Thymus (tissue), 11 donors: ENCODE measurements around the gene DCUN1D4. TPM values are rescaled to one million over a fixed set of nuclear protein-coding genes. Genes with fewer than 3 reads are reported as not detected.

Experiments used
- DNase-seq, 9 donors: peaks; one replicate each; pipeline ENCODE4 v3.0.0-alpha.2; 2013; ENCODE audit warnings: low spot score in 9 of 9, low read depth in 6 of 9, missing footprints in 1 of 9
- H3K27ac ChIP-seq, 2 donors: one replicate each; pipeline ENCODE4 v1.5.1; 2013; ENCODE audit warnings: control low read depth in 1 of 2, low read depth in 1 of 2, low read length in 1 of 2, mild to moderate bottlenecking in 1 of 2, moderate library complexity in 1 of 2
- H3K27me3 ChIP-seq, 2 donors: one replicate each; pipeline ENCODE4 v1.5.1; 2013; ENCODE audit warnings: low read length in 1 of 2; ENCODE audit not compliant: control insufficient read depth in 2 of 2, insufficient read depth in 1 of 2
- H3K36me3 ChIP-seq, 2 donors: one replicate each; pipeline ENCODE4 v1.5.1; 2013; ENCODE audit warnings: low read length in 1 of 2, mild to moderate bottlenecking in 1 of 2, moderate library complexity in 1 of 2; ENCODE audit not compliant: control insufficient read depth in 2 of 2, insufficient read depth in 2 of 2
- H3K4me1 ChIP-seq, 2 donors: one replicate each; pipeline ENCODE4 v1.5.1; 2013; ENCODE audit warnings: low read length in 2 of 2; ENCODE audit not compliant: control insufficient read depth in 2 of 2, insufficient read depth in 2 of 2
- H3K4me3 ChIP-seq, 2 donors: one replicate each; pipeline ENCODE4 v1.5.1; 2013; ENCODE audit warnings: low read length in 2 of 2, control low read depth in 1 of 2, mild to moderate bottlenecking in 1 of 2
- H3K9me3 ChIP-seq, 2 donors: one replicate each; pipeline ENCODE4 v1.5.1; 2013; ENCODE audit warnings: low read length in 1 of 2, mild to moderate bottlenecking in 1 of 2; ENCODE audit not compliant: control insufficient read depth in 2 of 2, insufficient read depth in 1 of 2
- WGBS: extraction: QIAGEN DNeasy Blood & Tissue Kit; methylation state at CpG from one replicate; pipeline ENCODE4 v1.1.7; 2013; 5-methylcytosine and 5-hydroxymethylcytosine counted together
- polyA plus RNA-seq: library from polyadenylated mRNA; stranded (reverse); fragments of 200-250 nt; gene quantifications from one replicate; pipeline ENCODE4 v1.2.3, GENCODE V29; 2013
- total RNA-seq: library from RNA; stranded (reverse); fragments of 120-200 nt; gene quantifications from one replicate; pipeline ENCODE4 v1.2.4, GENCODE V29; 2013
- donor health status: healthy.

DCUN1D4 gene
- total and polyA plus RNA-seq, 2 donors, result 17.0 to 24.1 TPM

GRCh38 chr4:51901363-51901762, 58.4 kb downstream of the DCUN1D4 start:
- no peaks in the 10 kb centered on the region for H3K9me3 ChIP-seq
- WGBS, result 94% methylated on average over 5 of the region's 5 CpGs
- H3K4me3 ChIP-seq, result no peak overlapping the region
- H3K4me1 ChIP-seq, result no peaks in the 10 kb centered on the region
- no peak overlapping the region for H3K27ac ChIP-seq
- DNase-seq, result no peak
- H3K36me3 ChIP-seq, result peaks cover 8 to 9% of the 10 kb centered on the region in 2 donors
- no peaks in the 10 kb centered on the region for H3K27me3 ChIP-seq

DNA sequence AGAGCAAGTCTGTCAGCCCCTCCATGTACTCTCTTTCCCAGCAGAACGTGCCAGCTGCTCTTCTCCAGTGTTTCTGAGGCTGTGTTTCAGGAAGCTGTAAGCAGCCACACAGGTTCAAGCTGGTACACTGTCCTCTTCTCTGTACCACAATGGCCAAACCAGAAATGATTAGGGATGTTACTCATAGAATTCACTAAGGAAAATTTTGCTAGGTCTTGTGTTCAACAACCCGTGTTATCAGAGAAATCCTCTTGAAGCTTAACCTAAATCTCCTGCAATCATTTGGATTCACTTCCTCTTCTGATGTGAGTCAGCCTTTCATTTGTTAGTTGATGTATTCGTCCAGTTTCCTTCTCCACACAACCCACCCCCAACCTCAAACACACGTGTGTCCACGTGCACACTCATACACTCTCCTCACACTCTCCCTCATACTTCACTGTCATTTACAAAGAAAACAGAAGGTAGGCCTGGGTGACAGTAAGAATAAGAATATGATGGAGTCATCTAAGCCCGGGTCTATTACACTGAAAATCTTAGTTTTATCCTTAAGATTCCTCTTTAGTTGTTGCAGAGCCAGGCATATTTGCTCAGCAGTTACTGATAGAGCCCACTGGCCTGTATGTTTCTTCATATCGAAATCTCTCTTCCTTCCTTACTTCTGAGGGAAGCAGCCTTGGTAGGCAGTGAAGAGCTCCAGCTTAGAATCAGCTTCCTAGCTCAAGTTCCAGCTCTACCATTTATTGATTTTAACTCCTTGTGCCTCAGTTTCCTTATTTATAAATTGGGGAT, 63.4 kb downstream of the DCUN1D4 start:
- Histone ChIP-seq H3K36me3 (peaks cover 7 to 10% of the 10 kb centered on the region in 2 donors), H3K27ac (no peak overlapping the region), H3K4me3 (no peak overlapping the region), H3K27me3 (no peaks in the 10 kb centered on the region), H3K9me3 (no peaks in the 10 kb centered on the region), H3K4me1 (no peaks in the 10 kb centered on the region)
- 42% methylated on average over 7 of the region's 7 CpGs for WGBS
- DNase-seq, result peak in 1 of 9 donors; percentile 1

DNA sequence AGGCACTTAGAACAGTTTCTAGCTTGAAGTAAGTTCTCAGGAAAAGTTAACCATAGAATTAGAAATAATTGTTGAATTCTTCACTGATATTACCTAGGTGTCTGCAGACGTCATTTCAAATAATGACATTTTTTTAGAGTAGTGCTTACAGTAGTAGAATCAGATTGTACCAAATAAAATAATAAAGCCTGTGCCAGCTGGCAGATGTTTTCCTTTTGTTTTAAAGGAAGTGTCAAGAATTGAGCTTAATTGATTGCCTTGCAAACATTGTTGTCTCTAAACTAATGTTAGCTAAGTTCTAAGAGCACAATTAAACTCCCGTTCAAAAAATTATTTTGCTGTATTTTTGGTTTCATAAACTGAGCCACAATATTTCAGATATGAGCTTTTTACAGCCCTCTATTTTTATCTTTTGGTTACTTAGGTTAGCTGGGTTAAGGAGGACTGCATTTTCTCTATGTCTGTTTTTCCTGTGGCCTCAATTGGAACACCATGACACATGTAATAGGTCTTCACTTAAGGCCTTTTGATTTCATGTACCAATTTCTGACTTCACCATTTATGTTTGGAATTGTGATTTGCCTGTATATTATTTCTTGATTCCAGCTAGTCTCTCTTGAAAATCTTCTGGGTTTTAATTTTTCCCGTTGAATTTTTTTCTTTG, 64.2 kb downstream of the DCUN1D4 start:
- Histone ChIP-seq H3K4me1 (no peaks in the 10 kb centered on the region), H3K27me3 (no peaks in the 10 kb centered on the region), H3K4me3 (no peak overlapping the region), H3K9me3 (no peaks in the 10 kb centered on the region), H3K36me3 (peaks cover 7 to 10% of the 10 kb centered on the region in 2 donors), H3K27ac (no peak overlapping the region)
- 73% methylated on average over 3 of the region's 3 CpGs for WGBS
- no peak for DNase-seq

- no peak overlapping the region for H3K27ac ChIP-seq
- peaks cover 7 to 15% of the 10 kb centered on the region in 2 donors for H3K36me3 ChIP-seq
- DNase-seq, result no peak
- H3K27me3 ChIP-seq, result no peaks in the 10 kb centered on the region
- WGBS, result 99% methylated on average over 7 of the region's 7 CpGs
- no peaks in the 10 kb centered on the region for H3K4me1 ChIP-seq
- H3K9me3 ChIP-seq, result no peaks in the 10 kb centered on the region
- no peak overlapping the region for H3K4me3 ChIP-seq
Observed at GRCh38 chr4:51909236-51909703, 66.3 kb downstream of the DCUN1D4 start.

- Histone ChIP-seq H3K4me1 (no peaks in the 10 kb centered on the region), H3K36me3 (peaks cover 0 to 6% of the 10 kb centered on the region in 2 donors), H3K27me3 (no peaks in the 10 kb centered on the region), H3K4me3 (no peak overlapping the region), H3K27ac (no peak overlapping the region), H3K9me3 (no peaks in the 10 kb centered on the region)
- no peak for DNase-seq
- WGBS, result 95% methylated on average over 6 of the region's 6 CpGs
Observed at GRCh38 chr4:51918251-51918650, 75.3 kb downstream of the DCUN1D4 start.

GRCh38 chr4:51923343-51923742, 80.4 kb downstream of the DCUN1D4 start:
- Histone ChIP-seq H3K4me3 (no peak overlapping the region), H3K36me3 (no peaks in the 10 kb centered on the region), H3K9me3 (no peaks in the 10 kb centered on the region), H3K4me1 (no peaks in the 10 kb centered on the region), H3K27me3 (no peaks in the 10 kb centered on the region), H3K27ac (no peak overlapping the region)
- 95% methylated on average over 2 of the region's 2 CpGs for WGBS
- no peak for DNase-seq

DNA sequence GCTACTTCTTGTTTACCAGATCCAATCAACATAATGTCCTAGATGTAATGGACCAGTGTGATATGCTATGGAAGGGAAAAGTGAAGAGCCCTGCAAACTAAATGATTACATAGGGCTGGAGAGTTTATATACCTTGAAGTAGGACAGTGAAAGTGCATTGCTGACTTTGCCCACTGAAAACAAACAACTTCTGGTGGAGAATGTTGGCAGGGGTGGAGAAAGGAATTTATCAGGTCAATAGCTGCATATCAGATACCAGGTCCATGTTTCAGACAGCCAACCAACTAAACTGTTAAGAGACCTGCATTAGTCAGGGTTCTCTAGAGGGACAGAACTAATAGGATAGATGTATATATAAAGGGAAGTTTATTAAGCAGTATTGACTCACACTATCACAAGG, 82.4 kb downstream of the DCUN1D4 start:
- Histone ChIP-seq H3K36me3 (no peaks in the 10 kb centered on the region), H3K27me3 (no peaks in the 10 kb centered on the region), H3K9me3 (no peaks in the 10 kb centered on the region), H3K4me3 (no peak overlapping the region), H3K27ac (no peak overlapping the region), H3K4me1 (no peaks in the 10 kb centered on the region)
- DNase-seq, result no peak

GRCh38 chr4:51930557-51930956, 87.6 kb downstream of the DCUN1D4 start:
- WGBS, result 94% methylated on average over 1 of the region's 1 CpG
- Histone ChIP-seq H3K27ac (no peak overlapping the region), H3K36me3 (no peaks in the 10 kb centered on the region), H3K4me3 (no peak overlapping the region), H3K27me3 (no peaks in the 10 kb centered on the region), H3K9me3 (no peaks in the 10 kb centered on the region), H3K4me1 (no peaks in the 10 kb centered on the region)
- DNase-seq, result no peak

DNA sequence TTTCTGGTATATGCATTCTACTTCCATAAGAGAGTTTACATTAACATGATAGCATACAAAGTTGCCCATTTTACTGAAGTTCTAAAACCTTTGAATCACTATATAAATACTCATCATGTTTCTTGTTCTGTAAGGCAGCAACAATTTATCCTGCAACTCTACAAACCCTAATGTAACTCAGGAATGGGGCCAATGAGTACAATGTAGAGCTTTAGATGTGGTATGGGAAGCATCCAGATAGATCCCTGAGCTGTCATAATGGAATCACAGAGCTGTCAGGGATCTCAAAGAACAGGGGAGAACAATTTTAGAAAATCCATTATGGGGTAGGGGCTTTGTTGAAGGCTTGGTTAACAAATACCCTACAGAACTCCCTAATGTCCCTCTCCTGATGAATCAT, 88.5 kb downstream of the DCUN1D4 start:
- H3K27me3 ChIP-seq, result no peaks in the 10 kb centered on the region
- no peak overlapping the region for H3K27ac ChIP-seq
- H3K36me3 ChIP-seq, result no peaks in the 10 kb centered on the region
- H3K4me3 ChIP-seq, result no peak overlapping the region
- H3K9me3 ChIP-seq, result no peaks in the 10 kb centered on the region
- DNase-seq, result no peak
- H3K4me1 ChIP-seq, result no peaks in the 10 kb centered on the region
